ENCODE results near the gene CTDSPL.
"Not testable (repeated sequence)": the region's sequence is repeated elsewhere in the genome, so short reads cannot be mapped to it uniquely, and the experiment has no call there.

The CTDSPL gene, protein sequence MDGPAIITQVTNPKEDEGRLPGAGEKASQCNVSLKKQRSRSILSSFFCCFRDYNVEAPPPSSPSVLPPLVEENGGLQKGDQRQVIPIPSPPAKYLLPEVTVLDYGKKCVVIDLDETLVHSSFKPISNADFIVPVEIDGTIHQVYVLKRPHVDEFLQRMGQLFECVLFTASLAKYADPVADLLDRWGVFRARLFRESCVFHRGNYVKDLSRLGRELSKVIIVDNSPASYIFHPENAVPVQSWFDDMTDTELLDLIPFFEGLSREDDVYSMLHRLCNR

DNA sequence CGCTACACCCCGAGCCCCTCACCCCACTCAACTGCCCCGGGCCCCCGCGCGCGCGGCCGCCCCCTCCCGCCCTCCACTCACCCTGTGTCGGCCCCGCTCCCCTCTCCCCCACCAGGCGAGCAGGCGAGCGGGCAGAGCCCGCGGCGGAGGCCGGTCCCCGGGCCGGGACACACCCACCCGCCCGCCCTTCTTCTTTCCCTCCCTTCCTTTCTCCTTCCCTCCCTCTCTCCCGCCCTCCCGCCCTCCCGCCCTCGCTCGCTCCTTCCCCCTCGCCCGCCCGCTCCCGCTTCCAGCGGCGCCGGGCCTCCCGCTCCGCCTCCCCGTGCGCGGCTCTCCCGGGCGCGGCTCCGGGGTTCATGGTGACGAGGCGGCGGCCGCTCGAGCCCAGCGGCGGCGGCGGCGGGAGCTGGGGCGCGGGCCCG is at the start of gene CTDSPL:
CTDSPL (plus strand) TSS at position 261 of the 422 bp plus-strand sequence. CDS start 320 bp downstream, outside the sequence.
- no peak for DNase-seq

GRCh38 chr3:37812499-37812896 is 49.2 kb upstream of the CTDSPL start:
- no peak for DNase-seq

DNA sequence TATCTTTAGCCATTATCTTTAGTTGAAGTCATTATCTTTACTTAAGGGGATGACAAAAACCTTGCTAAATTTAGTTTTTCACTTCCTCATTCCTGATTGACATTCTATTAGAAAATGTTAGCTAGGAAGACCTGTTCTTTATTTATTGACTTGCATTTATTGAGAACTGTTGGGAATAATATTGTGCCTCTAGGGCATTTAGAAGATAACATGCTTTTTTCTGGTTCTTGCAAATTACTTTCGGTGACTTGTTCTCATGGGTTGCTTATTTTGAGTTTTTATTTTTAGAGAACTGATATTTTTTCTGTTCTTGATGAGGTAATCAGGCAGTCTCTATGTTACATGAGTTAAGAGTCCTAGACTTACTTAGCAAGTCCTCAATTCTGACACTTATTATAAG is 48.3 kb upstream of the CTDSPL start:
- DNase-seq, result no peak

GRCh38 chr3:37814547-37814946 is 47.1 kb upstream of the CTDSPL start:
- DNase-seq, result no peak

DNA sequence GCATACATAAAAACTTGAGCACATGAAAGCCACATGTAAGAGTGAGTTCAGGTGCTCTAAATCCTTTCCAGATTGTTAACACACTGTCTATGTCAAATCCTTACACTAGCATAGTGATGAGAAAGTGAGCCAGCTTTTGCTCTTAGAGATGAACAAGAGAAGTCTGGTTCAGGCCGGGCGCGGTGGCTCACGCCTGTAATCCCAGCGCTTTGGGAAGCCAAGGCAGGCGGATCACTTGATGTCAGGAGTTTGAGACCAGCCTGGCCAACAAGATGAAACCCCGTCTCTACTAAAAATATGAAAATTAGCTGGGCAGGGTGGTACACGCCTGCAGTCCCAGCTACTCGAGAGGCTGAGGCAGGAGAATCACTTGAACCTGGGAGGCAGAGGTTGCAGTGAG is 46.5 kb upstream of the CTDSPL start:
- DNase-seq, result not testable (repeated sequence)

GRCh38 chr3:37816271-37816670 is 45.4 kb upstream of the CTDSPL start:
- no peak for DNase-seq

- DNase-seq, result no peak
Measured at GRCh38 chr3:37819591-37819990, 42.1 kb upstream of the CTDSPL start.

DNA sequence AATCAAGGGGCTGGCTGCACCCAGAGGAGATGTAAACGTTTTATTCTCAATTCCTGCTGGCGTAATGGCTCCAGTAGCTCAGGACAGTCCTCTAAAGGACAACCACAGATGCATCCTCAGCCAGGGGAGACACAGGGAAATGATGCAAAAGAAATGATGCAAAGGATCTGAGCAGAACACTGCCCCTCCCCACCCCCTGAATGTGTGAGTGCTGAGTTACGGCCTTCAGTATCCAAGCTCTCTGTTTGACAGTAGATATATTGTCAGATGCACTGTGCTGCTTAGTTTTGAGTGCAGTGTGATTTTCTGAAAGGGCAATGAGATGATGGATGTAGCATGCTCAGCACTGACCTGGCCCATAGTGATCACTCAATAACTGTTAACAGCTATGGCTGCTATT is 41.4 kb upstream of the CTDSPL start:
- no peak for DNase-seq

GRCh38 chr3:37823189-37823588 is 38.5 kb upstream of the CTDSPL start:
- no peak for DNase-seq

DNA sequence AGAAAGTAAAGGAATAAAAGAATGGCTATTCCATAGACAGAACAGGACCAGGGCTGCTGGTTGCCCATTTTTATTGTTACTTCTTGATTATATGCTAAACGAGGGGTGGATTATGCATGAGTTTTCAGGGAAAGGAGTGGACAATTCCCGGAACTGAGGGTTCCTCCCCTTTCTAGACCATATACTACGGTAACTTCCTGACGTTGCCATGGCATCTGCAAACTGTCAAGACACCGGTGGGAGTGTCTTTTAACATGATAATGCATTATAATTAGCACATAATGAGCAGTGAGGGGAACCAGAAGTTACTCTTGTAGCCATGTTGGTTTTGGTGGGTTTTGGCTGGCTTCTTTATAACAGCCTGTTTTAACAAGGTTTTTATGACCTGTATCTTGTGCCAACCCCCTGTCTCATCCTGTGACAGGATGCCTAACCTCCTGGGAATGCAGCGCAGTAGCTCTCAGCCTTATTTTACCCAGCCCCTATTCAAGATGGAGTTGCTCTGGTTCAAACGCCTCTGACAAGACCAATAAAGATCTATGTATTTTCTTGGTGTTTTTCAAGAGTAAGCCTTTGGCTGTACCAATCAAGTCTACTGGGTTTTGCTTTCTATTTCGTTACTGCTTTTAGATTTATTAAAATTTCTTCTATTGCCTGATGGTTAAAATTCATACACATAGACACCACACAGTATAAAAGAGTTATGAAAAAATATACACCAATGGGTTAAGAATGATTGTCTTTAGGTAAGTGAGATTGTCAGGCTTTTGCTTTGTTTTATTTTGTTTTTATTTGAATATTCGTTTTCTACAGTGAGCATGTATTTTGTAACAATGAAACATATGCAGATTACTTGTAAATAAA is 37.4 kb upstream of the CTDSPL start:
- DNase-seq, result no peak

GRCh38 chr3:37824954-37825328 is 36.7 kb upstream of the CTDSPL start:
- DNase-seq, result no peak

DNA sequence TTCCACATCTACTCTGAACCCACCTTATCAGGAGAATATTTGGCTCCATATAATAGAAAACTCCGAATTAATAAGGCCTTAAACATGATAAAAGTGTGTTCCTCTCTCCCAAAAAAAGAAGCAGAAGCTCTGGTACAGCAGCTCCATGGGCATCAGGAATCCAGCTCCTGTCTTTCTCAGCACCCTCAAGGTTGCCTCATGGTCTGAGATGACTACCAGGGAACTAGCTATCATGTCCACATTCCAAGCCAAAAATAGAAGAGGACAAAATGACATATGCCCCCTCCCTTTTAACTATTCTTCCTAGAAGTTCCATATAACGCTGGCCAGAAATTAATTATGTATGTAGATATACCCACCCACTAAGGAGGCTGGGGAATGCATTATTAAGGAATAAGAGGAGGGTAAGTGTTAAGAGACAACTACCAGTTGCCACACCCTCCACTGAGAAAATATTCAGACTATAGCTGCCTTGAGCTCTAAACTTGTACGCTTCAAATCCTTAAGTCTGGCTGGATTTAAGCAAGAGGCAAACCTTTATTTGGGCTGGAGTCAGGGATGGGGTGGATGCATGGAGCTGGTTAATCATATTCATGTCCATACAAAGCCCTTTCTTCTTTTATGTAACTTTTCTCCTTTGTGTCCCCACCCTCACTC is 35.8 kb upstream of the CTDSPL start:
- no peak for DNase-seq

GRCh38 chr3:37826502-37826901 is 35.2 kb upstream of the CTDSPL start:
- DNase-seq, result no peak

DNA sequence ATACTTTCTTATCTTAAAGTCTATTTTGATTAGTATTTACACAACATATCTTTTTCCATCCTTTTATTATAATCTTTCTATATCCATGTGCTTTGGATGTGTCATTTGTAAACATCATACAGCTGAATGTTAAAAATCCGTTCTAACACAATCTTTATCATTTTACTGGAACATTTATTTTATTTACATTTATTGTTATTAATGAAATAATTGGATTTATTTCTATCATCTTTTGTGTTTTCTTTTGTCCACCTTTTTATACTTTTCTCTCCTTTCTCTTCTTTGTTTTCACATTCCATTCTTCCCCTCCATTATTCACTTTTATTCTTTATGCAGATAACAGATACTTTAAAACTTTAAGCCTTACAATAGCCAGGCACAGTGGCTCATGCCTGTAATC is 34.7 kb upstream of the CTDSPL start:
- DNase-seq, result no peak

GRCh38 chr3:37832480-37832879 is 29.2 kb upstream of the CTDSPL start:
- no peak for DNase-seq

GRCh38 chr3:37833302-37834186 is 28.1 kb upstream of the CTDSPL start:
- no peak for DNase-seq

DNA sequence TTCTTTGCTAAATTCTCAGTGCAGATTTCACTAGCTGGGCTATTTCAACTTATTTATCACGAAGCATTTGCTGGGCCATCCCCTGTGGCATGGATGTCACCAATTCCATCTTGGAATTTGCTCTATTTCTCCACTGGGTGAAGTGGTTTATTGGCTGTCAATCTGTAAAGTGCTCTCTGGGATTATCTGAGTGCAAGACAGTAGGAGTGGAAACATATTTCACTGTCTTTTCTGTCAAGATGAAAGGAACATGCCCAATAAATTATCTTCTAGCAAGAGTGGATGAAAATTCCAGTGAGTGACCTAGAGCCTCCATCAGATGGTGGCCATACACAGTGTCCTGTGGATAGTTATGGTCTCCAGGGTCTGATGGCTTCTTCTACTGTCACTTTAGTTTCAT is 25.1 kb upstream of the CTDSPL start:
- DNase-seq, result no peak

- no peak for DNase-seq
Measured at GRCh38 chr3:37847689-37848088, 14.0 kb upstream of the CTDSPL start.

DNA sequence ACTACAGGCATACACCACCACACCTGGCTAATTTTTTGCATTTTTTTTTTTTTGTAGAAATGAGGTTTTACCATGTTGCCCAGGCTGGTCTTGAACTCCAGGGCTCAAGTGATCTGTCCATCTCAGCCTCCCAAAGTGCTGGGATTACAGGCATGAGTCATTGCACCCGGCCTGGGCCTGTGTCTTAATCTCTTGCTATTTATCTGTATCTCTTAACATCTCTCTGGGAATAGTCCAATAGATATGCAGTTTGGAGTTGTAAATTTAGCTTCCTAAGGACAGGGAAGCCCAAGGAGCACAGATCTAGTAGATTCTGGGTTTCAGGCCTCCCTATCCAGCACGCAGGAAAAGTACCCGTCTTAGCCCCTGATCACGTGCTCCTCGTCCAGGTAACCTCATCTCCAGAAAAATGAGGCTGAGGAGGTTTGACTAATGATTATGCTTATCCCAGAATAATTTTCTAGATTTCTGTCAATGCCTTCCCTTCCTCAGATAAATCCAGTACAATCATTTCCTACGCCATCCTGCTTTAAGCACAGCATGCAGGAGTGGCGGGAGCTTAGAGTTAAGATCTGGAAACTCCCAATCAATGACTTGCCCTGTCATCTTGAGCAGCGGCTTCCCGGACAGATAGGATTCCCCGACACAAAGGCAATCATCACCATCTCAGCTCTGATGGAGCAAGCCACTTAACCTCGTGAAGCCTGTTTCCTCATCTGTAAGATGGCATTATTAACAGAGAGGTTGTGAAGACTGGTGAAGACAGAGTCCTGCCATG is 12.3 kb upstream of the CTDSPL start:
- DNase-seq, result no peak

- DNase-seq, result no peak
Measured at GRCh38 chr3:37852097-37852496, 9.6 kb upstream of the CTDSPL start.

DNA sequence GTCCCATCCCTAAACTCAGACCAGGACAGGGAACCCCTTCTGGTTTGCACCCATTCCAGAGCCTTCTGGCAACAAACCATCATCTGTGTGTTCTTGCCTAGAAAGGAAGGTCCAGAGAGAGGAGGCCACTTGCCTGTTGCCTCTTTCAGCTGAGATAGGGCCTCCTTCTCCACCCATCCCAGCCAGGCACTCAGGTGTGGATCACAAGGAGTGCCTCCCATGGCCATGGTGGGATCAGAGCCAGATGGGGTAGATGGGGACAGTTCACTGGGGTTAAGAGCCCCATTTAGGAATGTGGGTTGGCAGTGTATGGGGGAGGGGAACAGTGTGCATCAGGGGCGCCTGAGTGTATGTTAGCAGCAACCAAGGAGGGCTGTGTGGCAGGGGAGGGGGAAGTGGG is 8.9 kb upstream of the CTDSPL start:
- DNase-seq, result no peak
